ENCODE measurements around the gene OLAH.

Gene OLAH

GRCh38 chr10:15072358-15072757 is 28.6 kb downstream of the OLAH start:
- DNase-seq (ENCODE audit: low read depth), result no peak

DNA sequence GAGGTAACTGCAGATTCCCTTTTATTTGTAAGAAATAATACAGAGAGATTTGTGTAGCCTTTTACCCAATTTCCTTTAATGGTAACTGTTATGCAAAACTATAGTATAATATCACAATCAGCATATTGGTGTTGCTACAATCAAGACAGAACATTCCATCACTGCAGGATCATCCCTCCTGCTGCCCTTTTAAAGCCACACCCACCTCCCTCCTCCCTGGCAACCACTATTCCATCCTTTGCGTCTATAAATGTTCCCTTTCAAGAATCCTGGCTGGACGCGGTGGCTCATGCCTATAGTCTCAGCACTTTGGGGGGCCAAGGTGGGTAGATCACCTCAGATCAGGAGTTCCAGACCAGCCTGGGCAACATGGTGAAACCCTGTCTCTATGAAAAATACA is 31.7 kb downstream of the OLAH start:
- no peak for DNase-seq (ENCODE audit: low read depth)

GRCh38 chr10:15083674-15084501 is 40.1 kb downstream of the OLAH start:
- DNase-seq (ENCODE audit: low read depth), result no peak

GRCh38 chr10:15084502-15084922 is 40.8 kb downstream of the OLAH start:
- peak; percentile 75 for DNase-seq (ENCODE audit: low read depth)

DNA sequence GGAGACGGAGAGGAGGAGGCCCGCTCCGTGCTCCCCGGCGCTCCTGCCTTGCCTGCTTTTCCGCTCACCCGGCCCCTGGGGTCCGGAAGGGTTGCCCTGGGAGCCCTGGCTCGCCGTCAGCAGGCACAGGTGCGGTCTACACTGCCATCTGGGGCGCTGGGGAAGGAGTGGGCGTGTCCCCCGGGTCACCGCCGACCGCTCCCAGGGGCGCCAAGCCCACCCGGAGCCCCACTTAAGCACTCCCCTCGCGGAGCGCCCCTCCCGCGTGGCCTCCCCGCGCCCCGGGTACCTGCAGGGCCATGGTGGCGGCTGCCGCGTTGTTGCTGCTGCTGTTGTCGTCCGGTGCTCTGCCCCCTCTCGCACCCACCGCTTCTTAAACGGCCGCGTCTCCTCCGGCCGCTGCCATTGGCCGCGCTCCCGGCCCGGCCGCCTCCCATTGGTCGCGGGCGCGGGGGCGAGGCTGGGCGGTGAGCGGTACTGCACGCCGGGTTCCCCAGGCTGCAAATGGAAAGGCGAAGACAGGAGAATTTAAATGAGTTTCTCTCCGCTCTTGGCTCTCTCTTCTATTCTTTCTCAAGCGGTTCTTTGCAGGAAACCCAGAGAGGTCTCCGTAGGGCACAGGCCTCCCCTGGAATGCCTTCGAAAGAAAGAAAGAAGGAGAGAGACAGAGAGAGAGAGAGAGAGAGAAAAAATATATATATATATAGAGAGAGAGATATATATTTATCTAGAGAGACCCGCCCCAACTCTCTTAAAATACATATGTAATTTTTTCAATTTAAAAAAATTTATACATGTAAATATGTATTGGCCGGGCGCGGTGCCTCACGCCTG is 44.9 kb downstream of the OLAH start, which contains the start of gene ACBD7:
Gene ACBD7 (minus strand): TSS at position 349 of the 834 bp plus-strand sequence. CDS start 48 bp downstream, at position 301.
- DNase-seq (ENCODE audit: low read depth), result no peak

DNA sequence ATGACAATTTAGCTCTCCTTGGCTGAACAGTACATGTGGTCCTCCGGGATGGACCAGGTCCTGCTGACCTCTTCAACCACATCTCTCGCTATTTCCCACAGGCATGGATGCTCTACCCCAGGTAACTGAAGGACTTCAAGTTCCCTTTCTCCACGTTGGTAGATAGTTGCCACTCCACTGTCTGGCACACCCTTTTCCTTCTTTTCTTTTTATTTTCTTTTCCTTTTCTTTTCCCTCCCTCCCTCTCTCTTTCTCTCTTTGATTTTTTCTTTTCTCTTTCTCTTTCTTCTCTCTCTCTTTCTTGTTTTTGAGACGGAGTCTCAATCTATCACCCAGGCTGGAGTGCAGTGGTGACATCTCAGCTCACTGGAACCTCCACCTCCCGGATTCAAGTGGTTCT is 47.7 kb downstream of the OLAH start:
- DNase-seq (ENCODE audit: low read depth), result no peak

- no peak for DNase-seq (ENCODE audit: low read depth)
These were observed 49.2 kb downstream of the OLAH start for GRCh38 chr10:15092855-15093408.

- DNase-seq (ENCODE audit: low read depth), result no peak
These were observed 52.9 kb downstream of the OLAH start for GRCh38 chr10:15096661-15097010.

GRCh38 chr10:15097011-15097812 is 53.5 kb downstream of the OLAH start, which contains the start of gene RPP38:
Gene RPP38, plus strand, starts transcription at chr10:15097355. Its CDS starts 5,960 bp downstream, at chr10:15103315.
- peak; percentile 68 for DNase-seq (ENCODE audit: low read depth)

- DNase-seq (ENCODE audit: low read depth), result no peak
These were observed 56.1 kb downstream of the OLAH start for GRCh38 chr10:15099886-15100285.

- DNase-seq (ENCODE audit: low read depth), result no peak
These were observed 59.8 kb downstream of the OLAH start for GRCh38 chr10:15103513-15103912.

DNA sequence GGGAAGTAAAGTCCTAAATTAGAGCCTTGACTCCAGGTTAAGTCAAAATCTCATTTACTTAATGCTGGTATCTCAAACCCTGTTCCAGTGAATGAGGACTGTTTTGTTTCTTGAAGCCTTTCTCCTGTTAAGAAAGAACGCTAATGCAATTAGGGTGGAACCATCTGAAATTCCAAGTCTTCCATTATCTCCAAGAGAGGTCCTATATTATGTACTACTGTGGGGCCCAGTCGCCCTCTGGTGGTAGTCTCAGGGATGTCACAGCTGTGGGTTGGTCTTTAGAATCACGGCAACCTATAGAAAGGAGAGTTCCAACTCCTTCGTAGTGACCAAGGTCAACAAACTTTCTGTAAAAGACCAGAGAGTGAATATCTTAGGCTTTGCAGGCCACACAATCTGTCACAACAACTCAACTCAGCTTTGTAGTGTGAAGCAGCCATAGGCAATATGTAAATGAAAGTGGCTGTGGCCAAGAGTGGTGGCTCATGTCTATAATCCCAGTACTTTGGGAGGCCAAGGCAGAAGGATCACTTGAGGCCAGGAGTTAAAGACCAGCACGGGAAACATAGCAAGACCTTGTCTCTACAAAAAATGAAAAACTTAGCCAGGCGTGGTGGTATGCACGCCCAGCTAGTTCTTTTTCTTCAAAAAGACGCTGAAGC is 62.7 kb downstream of the OLAH start:
- no peak for DNase-seq (ENCODE audit: low read depth)

GRCh38 chr10:15112657-15113056 is 68.9 kb downstream of the OLAH start:
- no peak for DNase-seq (ENCODE audit: low read depth)

- no peak for DNase-seq (ENCODE audit: low read depth)
These were observed 70.0 kb downstream of the OLAH start for GRCh38 chr10:15113766-15114165.

DNA sequence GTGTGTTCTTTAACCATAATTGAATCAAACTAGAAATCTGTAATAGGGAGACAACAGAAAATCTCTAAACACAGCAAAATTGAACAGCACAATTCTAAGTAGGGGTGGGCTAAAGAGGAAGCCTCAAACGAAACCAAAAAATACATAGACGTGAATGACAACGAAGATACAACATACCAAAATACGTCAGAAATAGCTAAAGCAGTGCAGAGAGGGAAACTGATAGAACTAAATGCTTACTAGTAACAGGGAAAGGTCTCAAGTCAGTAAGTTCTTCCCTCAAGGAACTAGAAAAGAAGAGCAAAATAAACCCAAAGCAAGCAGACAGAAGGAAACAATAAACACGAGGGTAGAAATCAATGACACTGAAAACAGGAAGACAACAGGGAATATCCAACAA is 72.5 kb downstream of the OLAH start:
- DNase-seq (ENCODE audit: low read depth), result no peak

DNA sequence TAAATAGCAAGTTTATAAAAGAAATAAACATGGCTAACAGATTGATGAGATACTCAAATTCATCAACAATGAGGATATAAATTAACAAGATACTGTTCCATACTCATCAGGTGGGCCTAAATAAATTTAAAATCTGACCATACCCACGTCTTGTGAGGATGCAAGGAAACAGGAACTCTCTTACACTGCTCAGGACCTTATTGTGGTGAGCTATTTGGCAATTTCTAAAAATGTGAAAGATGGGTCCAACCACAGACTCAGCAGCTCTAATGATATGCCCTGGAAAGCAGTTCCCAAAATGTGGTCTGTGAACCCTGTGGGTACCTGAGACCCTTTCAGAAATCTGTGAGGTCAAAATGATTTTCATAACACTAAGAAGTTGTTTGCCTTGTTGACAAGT is 74.9 kb downstream of the OLAH start:
- no peak for DNase-seq (ENCODE audit: low read depth)

DNA sequence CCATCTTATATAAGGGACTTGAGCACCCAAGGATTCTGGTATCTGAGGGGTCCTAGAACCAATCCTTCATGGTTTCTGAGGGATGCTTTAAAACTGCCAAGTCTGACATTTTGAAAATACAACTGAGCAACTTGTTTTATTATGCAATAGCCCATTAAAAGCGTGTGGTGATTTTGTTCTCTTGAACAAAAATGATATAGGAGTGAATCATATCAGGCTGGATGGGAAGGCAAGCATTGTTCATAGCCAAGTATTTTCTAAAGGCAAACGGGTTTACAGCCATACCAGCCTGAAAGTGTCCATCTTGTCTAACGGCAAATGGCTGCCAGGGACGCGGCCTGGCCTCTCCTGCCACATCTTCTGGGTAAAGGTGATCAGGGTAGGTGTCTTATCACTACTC is 76.8 kb downstream of the OLAH start:
- no peak for DNase-seq (ENCODE audit: low read depth)

GRCh38 chr10:15121707-15122106 is 78.0 kb downstream of the OLAH start:
- no peak for DNase-seq (ENCODE audit: low read depth)

- no peak for DNase-seq (ENCODE audit: low read depth)
These were observed 78.8 kb downstream of the OLAH start for GRCh38 chr10:15122477-15123030.
